Stimulated activated CD4-positive, alpha-beta T cell treated with anti-CD3 and anti-CD28 coated beads, Interleukin-2, amount 100 ng/mL, for 48 hours (primary cell): ENCODE data around the gene ZNF367.
"Not testable (repeated sequence)": the region's sequence is repeated elsewhere in the genome, so short reads cannot be mapped to it uniquely, and the experiment has no call there.

ENCODE experiments used
- DNase-seq, 2 donors: peaks; one replicate each; pipeline ENCODE4 v3.0.0-alpha.2; 2020

ZNF367 gene

GRCh38 chr9:96398582-96399324 is 19.4 kb downstream of the ZNF367 start:
- DNase-seq: no peak

GRCh38 chr9:96395964-96396363 is 22.2 kb downstream of the ZNF367 start:
- no peak for DNase-seq

- DNase-seq: no peak
These were observed 23.2 kb downstream of the ZNF367 start for GRCh38 chr9:96394832-96395496.

- no peak for DNase-seq
These were observed 25.9 kb downstream of the ZNF367 start for GRCh38 chr9:96392263-96392662.

- DNase-seq: no peak
These were observed 27.0 kb downstream of the ZNF367 start for GRCh38 chr9:96391021-96391765.

GRCh38 chr9:96388144-96388543 is 30.0 kb downstream of the ZNF367 start:
- no peak for DNase-seq

GRCh38 chr9:96386157-96386556 is 32.0 kb downstream of the ZNF367 start:
- DNase-seq: no peak

- peak in 1 of 2 donors; percentile 3 for DNase-seq
These were observed 34.8 kb downstream of the ZNF367 start, which contains the start of gene SLC35D2 for GRCh38 chr9:96383165-96383942. TSS of gene SLC35D2 (minus strand) at chr9:96383711. CDS start at chr9:96383634, 77 bp downstream.

GRCh38 chr9:96382839-96383164 is 35.4 kb downstream of the ZNF367 start:
- DNase-seq: no peak

- no peak for DNase-seq
These were observed 36.0 kb downstream of the ZNF367 start for GRCh38 chr9:96382175-96382574.

GRCh38 chr9:96381696-96382095 is 36.5 kb downstream of the ZNF367 start:
- no peak for DNase-seq

GRCh38 chr9:96381125-96381524 is 37.0 kb downstream of the ZNF367 start:
- no peak for DNase-seq

- DNase-seq: no peak
These were observed 38.7 kb downstream of the ZNF367 start for GRCh38 chr9:96379461-96379860.

- no peak for DNase-seq
These were observed 40.0 kb downstream of the ZNF367 start for GRCh38 chr9:96378187-96378586.

GRCh38 chr9:96376891-96377874 is 41.0 kb downstream of the ZNF367 start:
- no peak for DNase-seq

- not testable (repeated sequence) for DNase-seq
These were observed 42.7 kb downstream of the ZNF367 start for GRCh38 chr9:96375507-96375906.

GRCh38 chr9:96367943-96368342 is 50.2 kb downstream of the ZNF367 start:
- no peak for DNase-seq

- DNase-seq: no peak
These were observed 54.8 kb downstream of the ZNF367 start for GRCh38 chr9:96363175-96363967.

GRCh38 chr9:96362119-96362518 is 56.1 kb downstream of the ZNF367 start:
- not testable (repeated sequence) for DNase-seq

GRCh38 chr9:96361668-96362067 is 56.5 kb downstream of the ZNF367 start:
- DNase-seq: no peak

- no peak for DNase-seq
These were observed 57.2 kb downstream of the ZNF367 start for GRCh38 chr9:96360976-96361375.
